HCT116 (cell line): ENCODE data around the gene DHX34. TPM values are rescaled to one million over a fixed set of nuclear protein-coding genes. Genes with fewer than 3 reads are reported as not detected.

Source experiments
- ATAC-seq: fragments of 200-7000 bp; cut with Tn5 transposase; 2 replicates; pipeline ENCODE4 v1.9.1; 2020; ENCODE audit warnings: mild to moderate bottlenecking, moderate library complexity
- BruUV-seq: library from RNA; stranded (reverse); fragments of 400-500 nt; replicated peaks from 2 replicates; lab custom pipeline; 2021; lab: Mats Ljungman, UMichigan
- CTCF ChIA-PET: fragments of 300-600 bp; sonication (Branson Sonifier 250); formaldehyde crosslinking; loops from one replicate; lab custom pipeline; 2021; ENCODE audit warnings: antibody characterized with exemption; lab: Charles Lee
- POLR2A ChIA-PET: fragments of 300-600, 350-600 bp; sonication (Branson Sonifier 250); formaldehyde crosslinking; loops from one replicate; lab custom pipeline; 2021; ENCODE audit warnings: antibody characterized with exemption; lab: Charles Lee
- RAD21 ChIA-PET, 2 experiments: fragments of 300-600 bp; sonication (Branson Sonifier 250); formaldehyde crosslinking; loops; one replicate each; lab custom pipeline; 2023; ENCODE audit warnings: low total read pairs in 2 of 2; ENCODE audit not compliant: uncharacterized antibody in 2 of 2, unreplicated experiment in 2 of 2, low non-redundant PET in 1 of 2; lab: Charles Lee
- DNase-seq: peaks from one replicate; pipeline ENCODE4 v3.0.0-alpha.2; 2010; ENCODE audit warnings: low read depth, low spot score
- H2AFZ ChIP-seq: fragments of 200-600 bp; shearing (Covaris generic), sonication (generic); 2 replicates; pipeline ENCODE4 v1.6.1; 2017; ENCODE audit warnings: low read depth, mixed run types, mixed read lengths, antibody characterized with exemption, low read length; ENCODE audit not compliant: poor library complexity, severe bottlenecking
- H3K27ac ChIP-seq: 2 replicates; pipeline ENCODE4 v1.5.1; 2012; ENCODE audit warnings: low read depth, low read length
- H3K27me3 ChIP-seq: fragments of 200-600 bp; sonication (generic); 2 replicates; pipeline ENCODE4 v1.6.1; 2016; ENCODE audit warnings: mixed run types, low read length, mixed read lengths; ENCODE audit not compliant: insufficient read depth
- H3K36me3 ChIP-seq, 2 experiments: fragments of 200-500 bp in 1 of 2; fragments of 200-600 bp in 1 of 2; sonication (Bioruptor generic) in 1 of 2; sonication (generic) in 1 of 2; 2 replicates each; pipeline versions ENCODE4 v1.5.1 to v1.6.1; 2014 to 2016; ENCODE audit warnings: low read length in 2 of 2, inconsistent platforms in 1 of 2, mixed read lengths in 1 of 2, mixed run types in 1 of 2; ENCODE audit not compliant: insufficient read depth in 2 of 2, control insufficient read depth in 1 of 2
- H3K4me1 ChIP-seq, 2 experiments: fragments of 200-600 bp in 1 of 2; sonication (generic) in 1 of 2; 2 replicates each; pipeline versions ENCODE4 v1.5.1 to v1.6.1; 2012 to 2017; ENCODE audit warnings: low read length in 2 of 2, inconsistent platforms in 1 of 2, mild to moderate bottlenecking in 1 of 2, mixed read lengths in 1 of 2, mixed run types in 1 of 2, moderate library complexity in 1 of 2; ENCODE audit not compliant: insufficient read depth in 2 of 2, control insufficient read depth in 1 of 2
- H3K4me2 ChIP-seq: fragments of 200-600 bp; sonication (generic); 2 replicates; pipeline ENCODE4 v1.6.1; 2017; ENCODE audit warnings: mixed run types, low read length, mixed read lengths
- H3K4me3 ChIP-seq, 2 experiments: fragments of 200-600 bp in 1 of 2; sonication (generic) in 1 of 2; replicated peaks in 1 of 2; 2 replicates each; pipeline ENCODE4 v1.5.1; 2011 to 2016; ENCODE audit warnings: low read length in 2 of 2, control low read depth in 1 of 2, low read depth in 1 of 2, mild to moderate bottlenecking in 1 of 2, mixed read lengths in 1 of 2, mixed run types in 1 of 2
- H3K79me2 ChIP-seq: fragments of 200-600 bp; sonication (generic); 2 replicates; pipeline ENCODE4 v1.6.1; 2017; ENCODE audit warnings: mild to moderate bottlenecking, mixed run types, low read length, moderate library complexity, mixed read lengths; ENCODE audit not compliant: insufficient read depth
- H3K9ac ChIP-seq: fragments of 200-600 bp; sonication (generic); 2 replicates; pipeline ENCODE4 v1.6.1; 2016; ENCODE audit warnings: low read length, mixed read lengths
- H3K9me2 ChIP-seq: fragments of 200-600 bp; sonication (generic), shearing (Covaris generic); 2 replicates; pipeline ENCODE4 v1.6.1; 2017; ENCODE audit warnings: mixed run types, mild to moderate bottlenecking, moderate library complexity; ENCODE audit not compliant: insufficient read depth
- H3K9me3 ChIP-seq, 2 experiments: fragments of 200-500 bp in 1 of 2; fragments of 200-600 bp in 1 of 2; sonication (Bioruptor generic) in 1 of 2; sonication (generic) in 1 of 2; 2 replicates each; pipeline ENCODE4 v1.6.1; 2014 to 2017; ENCODE audit warnings: low read length in 2 of 2, mixed read lengths in 2 of 2, inconsistent platforms in 1 of 2, low read depth in 1 of 2, mild to moderate bottlenecking in 1 of 2, mixed run types in 1 of 2, moderate library complexity in 1 of 2; ENCODE audit not compliant: control insufficient read depth in 1 of 2, insufficient read depth in 1 of 2
- H4K20me1 ChIP-seq: fragments of 200-600 bp; sonication (generic), shearing (Covaris generic); 2 replicates; pipeline ENCODE4 v1.6.1; 2017; ENCODE audit warnings: mixed run types, mild to moderate bottlenecking, moderate library complexity; ENCODE audit not compliant: insufficient read depth
- ELF1 ChIP-seq: IDR thresholded peaks from 2 replicates; pipeline ENCODE4 v1.6.1; 2012; ENCODE audit warnings: low read depth, borderline replicate concordance
- POLR2AphosphoS5 ChIP-seq: IDR thresholded peaks from 2 replicates; pipeline ENCODE4 v1.6.1; 2011; ENCODE audit warnings: mild to moderate bottlenecking, low read depth, low read length, moderate library complexity
- REST ChIP-seq: IDR thresholded peaks from 2 replicates; pipeline ENCODE4 v1.6.1; 2012; ENCODE audit warnings: low read depth
- SRF ChIP-seq: IDR thresholded peaks from 2 replicates; pipeline ENCODE4 v1.6.1; 2012; ENCODE audit warnings: low read depth
- intact Hi-C: fragments of 100-400 bp; cut with micrococcal nuclease; formaldehyde crosslinking; loops from 2 replicates; pipeline ENCODE4 v1.10.0; 2022
- total RNA-seq: library from RNA; stranded (reverse); gene quantifications from one replicate; pipeline ENCODE4 v1.2.1, GENCODE V29; 2021; ENCODE audit not compliant: unreplicated experiment
- TF ChIP-seq, protein P1 (sequence below): IDR thresholded peaks from 2 replicates; pipeline ENCODE4 v1.6.1; 2012

The DHX34 gene
- total RNA-seq, 1 experiment from 2014 or later, result 30.5 TPM

- TF ChIP-seq REST (no peak), SRF (no peak), POLR2AphosphoS5 (no peak), ELF1 (no peak)
- TF ChIP-seq, protein P1, sequence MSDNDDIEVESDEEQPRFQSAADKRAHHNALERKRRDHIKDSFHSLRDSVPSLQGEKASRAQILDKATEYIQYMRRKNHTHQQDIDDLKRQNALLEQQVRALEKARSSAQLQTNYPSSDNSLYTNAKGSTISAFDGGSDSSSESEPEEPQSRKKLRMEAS, result no peak
- H3K9me2 ChIP-seq, result no peaks in the 10 kb centered on the region
- DNase-seq (no peak), ATAC-seq (no peak)
- H3K79me2 ChIP-seq, result no peaks in the 10 kb centered on the region
- H3K4me3 ChIP-seq, result no peak overlapping the region
- H3K4me1 ChIP-seq, result peaks cover 4 to 9% of the 10 kb centered on the region in 2 experiments
- no peak overlapping the region for H3K27ac ChIP-seq
- H3K36me3 ChIP-seq, result no peaks in the 10 kb centered on the region
- no peak overlapping the region for H3K9ac ChIP-seq
- H3K9me3 ChIP-seq, result no peaks in the 10 kb centered on the region; a peak in 1 of 4 replicates
- no peak overlapping the region for H2AFZ ChIP-seq
- no peaks in the 10 kb centered on the region for H4K20me1 ChIP-seq
- intact Hi-C loops, result no loop called here
- no TSS peak for BruUV-seq
- POLR2A ChIA-PET, result interaction anchor here (0.9 kb wide), 1 partner anchor 9 kb away, joined by 3 read pairs; the partner anchor contains the start of gene DHX34
- CTCF ChIA-PET, result interaction anchor here (4.0 kb wide), 1 partner anchor 8 kb away, joined by 21 read pairs; the partner anchor contains the start of gene DHX34
- RAD21 ChIA-PET, result no interaction called here
- H3K27me3 ChIP-seq, result no peaks in the 10 kb centered on the region
- H3K4me2 ChIP-seq, result no peak overlapping the region
Measured at GRCh38 chr19:47340477-47341208, 8.5 kb upstream of the DHX34 start.
